Suppressor macrophage (primary cell): Measurements from ENCODE around the gene MGAT4B.

Source experiments
- DNase-seq, 4 experiments: peaks; one replicate each; pipeline ENCODE4 v3.0.0-alpha.2; 2020 to 2022

Gene MGAT4B

DNA sequence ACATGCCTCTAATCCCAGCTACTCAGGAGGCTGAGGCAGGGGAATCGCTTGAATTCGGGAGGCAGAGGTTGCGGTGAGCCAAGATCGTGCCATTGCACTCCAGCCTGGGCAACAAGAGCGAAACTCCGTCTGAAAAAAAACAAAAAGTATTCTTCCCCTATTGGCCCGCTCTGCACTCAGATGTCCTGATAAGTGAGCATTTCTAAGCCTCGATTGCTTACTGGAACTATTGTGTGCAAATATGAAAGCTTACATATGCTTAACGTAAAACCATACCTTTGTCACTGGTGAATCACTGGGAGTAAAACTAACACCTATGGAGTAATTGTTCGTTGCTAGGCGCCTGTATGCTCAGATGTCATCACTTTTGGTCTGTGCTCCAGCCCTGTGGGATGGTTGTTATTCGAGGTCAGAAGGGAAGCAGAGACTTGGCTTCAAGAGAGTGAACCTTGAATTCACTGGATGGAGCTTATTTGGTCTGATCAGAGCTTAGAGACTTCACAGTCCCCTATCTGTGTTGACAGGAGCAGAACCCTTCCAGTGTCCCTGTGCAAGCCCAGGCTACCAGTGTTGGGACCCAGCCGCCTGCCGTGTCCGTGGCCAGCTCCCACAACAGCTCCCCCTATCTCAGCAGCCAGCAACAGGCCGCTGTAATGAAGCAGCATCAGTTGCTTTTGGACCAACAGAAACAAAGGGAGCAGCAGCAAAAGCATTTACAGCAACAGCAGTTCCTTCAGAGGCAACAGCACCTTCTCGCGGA, 38.2 kb downstream of the MGAT4B start:
- peak in 1 of 4 experiments; percentile 28 for DNase-seq

DNA sequence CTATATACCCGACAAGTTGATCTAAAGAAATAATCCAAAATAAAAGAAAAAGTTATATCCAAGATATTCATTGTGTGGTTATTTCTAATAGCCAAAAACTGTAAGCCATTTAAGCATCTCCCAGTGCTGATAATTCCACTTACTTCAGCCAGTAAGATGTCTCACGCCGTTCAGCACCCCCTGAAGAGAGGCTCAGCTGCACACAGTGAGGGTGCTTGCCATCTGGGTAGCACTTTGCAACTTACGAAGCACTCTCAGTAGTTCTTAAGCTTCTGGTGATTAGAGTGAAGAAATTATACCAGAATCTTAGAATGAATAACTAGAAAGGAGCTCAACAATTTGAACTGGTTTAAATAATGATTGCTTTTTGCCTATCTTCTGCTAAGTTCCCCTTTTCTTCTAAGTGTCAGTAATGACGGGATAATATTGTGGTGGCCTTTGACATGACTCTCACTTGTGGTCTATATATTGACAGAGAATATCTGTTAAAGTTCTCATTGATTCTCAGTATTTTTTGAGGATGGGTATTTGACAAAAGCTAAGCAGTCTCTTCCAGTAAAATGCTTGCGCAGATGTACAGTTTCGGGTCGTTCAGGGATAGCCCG, 39.1 kb downstream of the MGAT4B start:
- peak in 2 of 4 experiments; percentile 43 to 50 for DNase-seq

DNA sequence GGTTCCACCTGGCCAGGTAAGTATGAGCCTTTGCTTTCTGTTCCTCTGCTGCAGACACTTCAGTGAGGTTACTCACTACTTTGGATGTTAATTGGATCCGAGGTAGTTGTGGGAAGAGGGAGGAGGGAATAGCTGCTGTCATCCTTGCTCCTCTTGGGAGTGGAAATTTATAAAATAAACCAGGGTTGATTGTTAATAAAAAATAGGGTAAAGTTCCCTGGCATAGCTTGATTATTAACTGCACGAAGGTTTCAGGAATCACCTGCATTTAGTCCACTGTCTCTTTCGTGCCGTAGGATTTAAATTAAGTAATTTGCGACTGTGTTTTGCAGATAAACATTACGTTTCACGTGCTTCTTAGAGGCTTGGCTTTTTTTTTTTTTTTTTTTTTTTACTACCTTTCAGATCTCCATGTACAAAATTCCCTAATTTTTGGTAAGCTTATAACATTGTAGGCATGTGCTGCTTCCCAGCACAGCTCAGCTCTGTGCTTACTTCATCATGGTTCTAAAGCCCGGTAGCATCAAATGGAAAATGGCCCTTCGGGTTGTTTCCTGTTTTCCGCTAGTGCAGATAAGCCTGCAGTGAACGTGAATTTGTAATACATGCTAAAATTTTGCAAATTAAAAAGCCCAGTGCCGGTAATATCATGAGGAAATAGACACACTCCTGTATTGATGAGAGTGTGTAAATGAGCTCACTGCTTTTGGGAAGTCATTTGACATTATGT, 39.8 kb downstream of the MGAT4B start:
- DNase-seq: peak in 3 of 4 experiments; percentile 38 to 54 (median 42)

DNA sequence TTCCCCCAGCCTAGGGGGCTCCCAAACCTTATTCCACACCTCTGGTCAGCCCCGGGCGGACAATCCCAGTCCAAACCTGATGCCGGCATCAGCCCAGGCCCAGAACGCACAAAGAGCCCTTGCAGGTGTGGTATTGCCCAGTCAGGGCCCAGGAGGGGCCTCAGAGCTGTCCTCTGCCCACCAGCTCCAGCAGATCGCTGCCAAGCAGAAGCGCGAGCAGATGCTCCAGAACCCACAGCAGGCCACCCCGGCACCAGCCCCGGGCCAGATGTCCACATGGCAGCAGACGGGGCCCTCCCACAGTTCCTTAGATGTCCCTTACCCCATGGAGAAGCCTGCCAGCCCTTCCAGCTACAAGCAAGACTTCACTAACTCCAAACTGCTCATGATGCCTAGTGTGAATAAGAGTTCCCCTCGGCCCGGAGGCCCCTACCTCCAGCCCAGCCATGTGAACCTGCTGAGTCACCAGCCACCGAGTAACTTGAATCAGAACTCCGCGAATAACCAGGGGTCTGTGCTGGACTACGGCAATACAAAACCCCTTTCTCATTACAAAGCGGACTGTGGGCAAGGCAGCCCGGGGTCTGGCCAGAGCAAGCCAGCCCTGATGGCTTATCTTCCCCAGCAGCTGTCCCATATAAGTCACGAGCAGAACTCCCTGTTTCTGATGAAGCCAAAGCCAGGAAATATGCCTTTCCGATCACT, 40.5 kb downstream of the MGAT4B start:
- peak; percentile 43 to 70 (median 52) for DNase-seq

DNA sequence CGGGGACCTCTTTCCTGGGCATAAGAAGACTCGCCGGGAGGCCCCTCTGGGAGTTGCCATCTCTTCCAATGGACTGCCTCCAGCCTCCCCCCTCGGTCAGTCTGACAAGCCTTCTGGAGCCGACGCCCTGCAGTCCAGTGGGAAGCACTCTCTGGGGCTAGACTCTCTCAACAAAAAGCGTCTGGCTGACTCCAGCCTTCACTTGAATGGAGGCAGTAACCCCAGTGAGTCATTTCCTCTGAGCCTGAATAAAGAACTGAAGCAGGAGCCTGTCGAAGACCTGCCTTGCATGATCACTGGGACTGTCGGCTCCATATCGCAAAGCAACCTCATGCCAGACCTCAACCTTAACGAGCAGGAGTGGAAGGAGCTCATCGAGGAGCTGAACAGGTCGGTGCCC, 41.3 kb downstream of the MGAT4B start:
- DNase-seq: peak; percentile 67 to 81 (median 72)

DNA sequence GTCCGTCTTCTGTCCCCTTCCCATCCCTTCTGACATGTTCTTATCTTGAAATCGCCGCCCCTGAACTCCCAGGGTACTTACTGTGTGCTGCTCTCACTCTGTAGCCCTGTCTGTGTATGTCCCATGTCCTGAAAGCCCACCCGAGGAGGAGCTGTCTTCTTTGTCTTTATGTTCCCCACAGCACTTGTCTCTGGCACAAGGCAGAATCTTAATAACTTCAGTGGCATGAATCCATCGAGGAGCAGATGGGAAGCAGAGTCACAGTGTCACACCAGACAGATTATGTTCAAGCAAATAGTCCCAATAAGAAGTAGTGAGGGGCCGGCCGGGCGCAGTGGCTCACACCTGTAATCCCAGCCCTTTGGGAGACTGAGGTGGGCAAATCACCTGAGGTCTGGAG, 42.6 kb downstream of the MGAT4B start:
- no peak for DNase-seq

DNA sequence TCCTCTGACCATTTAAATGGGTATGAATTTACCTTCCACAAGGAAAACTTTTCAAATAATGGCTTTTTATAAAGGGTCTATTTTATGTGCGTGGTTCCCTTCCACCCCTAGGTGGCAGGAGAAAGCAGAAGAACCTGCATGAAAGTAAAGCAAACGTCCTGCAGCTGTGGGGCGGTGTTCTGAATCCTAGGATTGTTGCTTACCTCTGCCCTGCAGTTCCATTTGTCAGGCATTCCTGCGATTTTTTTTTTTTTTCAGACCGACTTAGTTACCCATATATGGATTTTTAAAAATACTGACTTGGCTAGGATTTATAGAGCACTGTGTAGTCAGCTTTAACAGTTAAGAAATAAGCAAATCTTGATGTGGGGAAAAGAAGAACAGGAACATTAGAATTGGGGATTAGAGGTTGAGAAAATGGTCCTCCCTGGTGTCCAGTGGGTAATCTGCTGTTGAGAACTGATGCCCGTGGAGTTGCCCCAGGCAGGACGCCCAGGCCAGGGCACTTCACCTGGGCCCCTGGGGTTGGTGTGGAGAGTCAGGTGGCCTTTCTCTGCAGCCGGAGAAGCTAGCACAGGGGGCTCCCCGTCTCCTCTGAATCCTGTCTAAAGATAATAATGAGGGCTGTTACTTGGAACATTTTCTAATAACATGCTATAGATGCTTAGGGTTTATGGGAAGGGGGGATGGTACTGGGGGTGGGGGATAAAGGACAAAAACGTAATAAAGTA, 43.3 kb downstream of the MGAT4B start:
- DNase-seq: peak; percentile 60 to 76 (median 71)

DNA sequence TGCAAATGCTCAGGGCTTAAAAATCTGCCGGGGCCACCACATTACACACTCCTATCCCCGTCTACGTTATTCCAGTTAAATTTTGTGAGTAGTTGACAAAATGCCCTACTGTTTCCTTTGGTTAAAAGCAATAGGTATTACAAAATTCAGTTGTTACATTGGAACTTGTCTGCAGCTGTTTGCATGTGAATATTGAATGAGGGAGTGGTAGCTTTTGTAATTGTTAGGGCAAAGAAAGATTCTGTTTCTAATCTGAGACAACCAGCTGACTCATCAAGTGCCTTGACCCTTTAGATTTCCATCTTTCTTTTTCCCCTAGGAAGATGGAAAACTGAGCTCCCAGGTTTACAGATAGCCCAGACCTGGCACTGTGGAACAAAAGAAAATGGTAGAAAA, 43.9 kb downstream of the MGAT4B start:
- DNase-seq: no peak

DNA sequence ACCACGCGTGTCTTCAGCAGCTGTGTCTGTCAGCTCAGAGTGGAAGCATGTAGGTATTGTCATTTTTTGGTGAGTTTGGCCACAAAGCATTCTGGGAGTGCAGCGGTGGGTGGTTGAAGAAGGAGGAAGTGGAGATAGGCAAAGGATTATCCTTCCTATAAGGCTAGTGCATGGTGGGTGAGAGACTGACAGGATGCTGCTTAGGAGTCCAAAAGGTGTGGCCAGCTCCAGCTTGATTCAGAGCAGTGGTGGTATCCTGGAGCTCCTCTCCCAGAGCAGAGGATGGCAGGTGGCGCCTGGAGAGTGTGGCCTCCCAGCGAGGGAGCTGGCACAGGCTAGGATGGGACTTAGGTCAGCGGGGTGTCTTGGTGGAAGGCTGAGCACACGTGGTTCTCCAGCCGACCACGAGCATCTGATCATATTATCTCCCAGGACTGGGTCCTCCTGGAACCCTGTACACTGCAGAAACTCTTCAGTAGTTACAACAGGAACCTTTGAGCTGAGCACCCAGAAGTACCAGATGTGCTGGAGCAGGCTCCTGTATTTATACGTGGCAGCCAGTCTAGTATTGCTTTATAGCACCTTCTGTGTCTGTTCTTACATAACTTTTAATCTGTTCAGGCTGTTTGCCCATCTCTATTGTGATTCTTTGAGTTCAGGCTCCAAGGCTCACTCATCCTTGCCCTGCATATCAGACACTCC, 44.4 kb downstream of the MGAT4B start:
- DNase-seq: peak in 3 of 4 experiments; percentile 57 to 69 (median 60)

DNA sequence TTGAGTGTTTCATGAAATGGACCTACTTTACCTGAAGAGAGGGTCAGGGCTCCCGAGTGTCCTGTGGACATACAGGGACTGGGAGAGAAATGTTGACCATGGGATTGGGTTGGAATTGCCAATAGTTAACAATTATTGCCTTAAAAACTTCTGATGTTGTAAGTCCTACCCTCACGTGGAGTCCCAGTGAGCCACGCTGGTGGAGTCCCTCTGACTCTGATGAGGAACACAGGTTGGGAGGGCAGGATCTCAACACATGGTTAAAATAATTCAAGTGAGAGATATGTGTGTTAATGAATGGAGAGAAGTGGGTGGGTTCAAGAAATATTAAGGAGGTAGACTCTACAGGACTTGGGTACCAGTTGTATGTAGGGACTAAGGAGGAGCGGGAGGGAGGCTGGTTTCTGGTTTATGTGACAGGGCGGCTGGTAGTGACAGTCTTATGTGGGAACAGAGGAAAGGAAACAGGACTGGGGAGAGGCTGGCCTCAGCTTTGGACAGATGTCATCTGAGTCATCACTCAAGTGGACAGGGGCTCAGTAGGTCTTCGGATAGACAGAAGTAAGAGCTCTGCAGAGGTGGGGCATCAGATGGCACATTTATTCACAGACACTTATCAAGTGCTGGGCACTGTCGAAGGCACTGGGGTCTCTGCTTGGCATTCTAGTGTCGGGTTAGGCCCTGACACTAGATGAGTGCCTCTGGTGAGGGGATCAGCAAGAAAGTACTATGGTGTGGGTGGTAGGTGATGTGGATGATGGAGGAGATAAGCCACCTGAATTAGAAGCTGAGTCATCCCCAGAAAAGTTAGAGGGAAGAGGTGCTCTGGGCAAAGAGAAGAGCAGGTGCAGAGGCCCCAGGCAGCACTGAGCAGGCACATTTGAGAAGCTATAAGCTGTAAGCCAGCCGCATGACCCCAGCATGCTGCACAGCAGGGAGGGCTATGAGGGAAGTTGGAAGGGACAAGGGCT, 46.8 kb downstream of the MGAT4B start:
- peak in 3 of 4 experiments; percentile 50 to 63 (median 56) for DNase-seq

DNA sequence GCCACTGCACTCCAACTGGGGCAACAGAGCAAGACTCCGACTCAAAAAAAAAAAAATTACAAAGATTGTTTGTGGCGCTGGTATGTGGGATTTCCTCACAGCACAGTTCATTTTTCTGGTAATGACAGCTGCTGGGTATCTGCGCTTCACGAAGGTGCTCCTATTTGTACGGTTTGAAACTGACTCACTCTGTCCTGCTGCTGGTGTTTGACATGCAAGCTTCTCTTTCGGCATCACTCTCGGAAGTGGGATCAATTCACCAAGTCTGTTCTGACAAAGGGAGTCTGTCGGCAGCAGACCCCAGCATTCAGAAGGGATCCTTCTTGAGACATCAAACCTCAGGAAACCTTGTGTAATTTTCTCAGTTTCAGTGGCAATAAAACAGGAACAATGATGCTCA, 47.7 kb downstream of the MGAT4B start:
- peak; percentile 48 to 83 (median 59) for DNase-seq

DNA sequence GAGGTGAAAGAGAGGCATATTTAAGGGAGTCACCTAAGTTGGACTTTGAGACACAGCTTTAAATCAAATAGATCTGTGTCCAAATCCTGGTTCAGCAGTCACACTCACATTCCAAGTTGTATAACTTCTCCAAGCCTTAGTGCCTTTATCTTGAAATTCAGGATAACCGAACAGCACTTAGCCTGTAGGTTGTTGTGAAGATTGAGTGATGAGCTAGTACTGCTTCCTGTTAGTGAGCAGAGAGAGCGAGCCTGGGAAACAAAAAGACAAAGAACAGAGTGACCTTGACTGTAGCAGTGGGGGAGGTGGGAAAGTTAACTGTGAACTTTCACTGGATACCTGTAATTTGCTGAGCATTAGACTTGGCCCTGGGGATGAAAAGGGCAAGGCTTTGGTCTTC, 51.6 kb downstream of the MGAT4B start:
- DNase-seq: no peak

DNA sequence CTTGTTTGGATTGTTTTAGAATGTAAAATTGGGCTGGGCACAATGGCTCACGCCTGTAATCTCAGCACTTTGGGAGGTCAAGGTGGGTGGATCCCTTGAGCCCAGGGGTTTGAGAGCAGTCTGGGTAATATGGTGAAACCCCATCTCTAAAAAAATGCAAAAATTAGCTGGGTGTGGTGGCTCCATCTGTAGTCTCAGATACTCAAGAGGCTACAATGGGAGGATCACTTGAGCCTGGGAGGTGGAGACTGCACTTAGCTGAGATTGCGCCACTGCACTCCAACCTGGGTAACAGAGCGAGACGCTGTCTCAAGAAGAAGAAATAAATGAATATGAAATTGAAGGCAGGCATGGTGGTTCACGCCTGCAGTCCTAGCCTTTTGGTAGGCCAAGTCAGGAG, 52.7 kb downstream of the MGAT4B start:
- no peak for DNase-seq

DNA sequence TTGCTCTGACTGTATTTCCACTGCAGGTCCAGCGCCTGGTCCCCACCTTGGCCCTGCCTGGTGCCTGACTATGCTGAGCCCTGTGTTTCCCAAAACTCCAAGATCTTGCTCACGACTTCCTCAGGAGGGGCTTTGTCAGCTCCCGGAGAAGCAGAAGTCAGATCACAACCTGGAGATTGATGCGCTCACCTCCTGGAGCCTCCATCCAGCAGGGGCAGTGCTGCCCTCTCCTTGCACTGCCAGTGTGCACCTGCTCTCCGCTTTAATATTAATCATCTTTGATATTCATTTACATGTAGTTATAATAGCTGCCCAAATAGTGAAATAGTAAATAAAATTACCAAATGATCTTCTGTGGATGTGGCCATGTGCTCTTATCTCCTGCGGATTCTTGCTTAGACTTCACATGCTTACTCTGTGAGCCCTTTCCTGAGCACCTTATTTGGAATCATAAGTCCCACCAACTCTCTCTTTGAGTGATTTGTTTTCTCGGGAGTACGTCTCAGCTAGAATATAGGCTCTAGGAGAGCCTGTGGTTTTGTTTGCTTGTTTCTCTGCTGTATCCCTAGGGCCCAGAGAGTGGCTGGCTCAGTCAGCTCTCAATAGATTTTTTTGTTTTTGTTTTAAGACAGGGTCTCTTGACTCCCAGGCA, 56.7 kb downstream of the MGAT4B start:
- no peak for DNase-seq

DNA sequence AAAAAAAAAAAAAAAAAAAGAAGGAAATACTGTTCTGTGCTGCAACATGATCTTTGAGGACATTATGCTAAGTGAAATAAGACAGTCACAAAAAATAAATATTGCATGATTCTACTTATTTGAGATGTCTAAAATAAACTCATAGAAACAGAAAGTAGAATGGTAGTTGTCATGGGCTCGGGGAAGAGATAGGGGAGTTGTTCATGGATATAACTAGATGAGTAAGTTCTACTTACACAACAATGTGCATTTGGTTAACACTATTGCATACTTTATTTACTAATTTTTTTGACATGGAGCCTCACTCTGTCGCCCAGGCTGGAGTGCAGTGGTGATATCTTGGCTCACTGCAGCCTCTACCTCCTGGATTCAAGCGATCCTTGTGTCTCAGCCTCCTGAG, 58.9 kb downstream of the MGAT4B start:
- peak in 1 of 4 experiments; percentile 49 for DNase-seq
